HepG2 (cell line): Measurements from ENCODE around the gene CD96. TPM values are rescaled to one million over a fixed set of nuclear protein-coding genes. Genes with fewer than 3 reads are reported as not detected.

Source experiments
- ATAC-seq: fragments of 200-7000 bp; cut with Tn5 transposase; 3 replicates; pipeline ENCODE4 v1.9.1; 2020; ENCODE audit warnings: mild to moderate bottlenecking, moderate library complexity
- BruUV-seq: library from RNA; stranded (reverse); fragments of 400-500 nt; replicated peaks from 2 replicates; lab custom pipeline; 2021; lab: Mats Ljungman, UMichigan
- CTCF ChIA-PET: fragments of 300-600 bp; formaldehyde crosslinking; extraction: SDS; loops from one replicate; lab custom pipeline; 2021; ENCODE audit warnings: low total read pairs, inconsistent platforms, low intra/inter-chr PET ratio; lab: Yijun Ruan, JAX
- POLR2A ChIA-PET: fragments of 350-600 bp; sonication (Branson Sonifier 250); formaldehyde crosslinking; loops from one replicate; lab custom pipeline; 2020; ENCODE audit warnings: antibody characterized with exemption, inconsistent platforms; lab: Yijun Ruan, JAX
- DNase-seq: peaks from one replicate; pipeline ENCODE4 v3.0.0-alpha.2; 2015; ENCODE audit warnings: low spot score
- FAIRE-seq: peaks from 3 replicates; lab custom pipeline; 2011; peaks lifted over from hg19 to GRCh38; lab: Jason Lieb, UNC
- H2AFZ ChIP-seq: one replicate; pipeline ENCODE4 v1.6.1; 2011; ENCODE audit warnings: low read length, inconsistent platforms
- H3K27ac ChIP-seq: fragments of 300-600 bp; 3 replicates; pipeline ENCODE4 v1.8.0; 2011; ENCODE audit warnings: mixed run types, mild to moderate bottlenecking, mixed read lengths, low read length, inconsistent platforms; ENCODE audit not compliant: insufficient read depth; ENCODE audit errors: extremely low read length
- H3K27me3 ChIP-seq, 2 experiments: fragments of 200-600 bp in 1 of 2; 2 replicates in 1 of 2; 3 replicates in 1 of 2; pipeline versions ENCODE4 v1.6.0 to v1.8.0; 2011; ENCODE audit warnings: low read length in 2 of 2, mild to moderate bottlenecking in 2 of 2, moderate library complexity in 2 of 2, inconsistent platforms in 1 of 2; ENCODE audit not compliant: insufficient read depth in 2 of 2, control insufficient read depth in 1 of 2
- H3K36me3 ChIP-seq, 2 experiments: fragments of 200-600 bp in 1 of 2; replicated peaks in 1 of 2; 2 replicates in 1 of 2; 3 replicates in 1 of 2; pipeline versions ENCODE4 v1.5.1 to v1.8.0; 2011; ENCODE audit warnings: low read length in 2 of 2, inconsistent platforms in 1 of 2; ENCODE audit not compliant: insufficient read depth in 2 of 2, control insufficient read depth in 1 of 2
- H3K4me1 ChIP-seq: 2 replicates; pipeline ENCODE4 v1.5.1; 2012; ENCODE audit warnings: low read length, inconsistent platforms; ENCODE audit not compliant: insufficient read depth
- H3K4me2 ChIP-seq: 2 replicates; pipeline ENCODE4 v1.6.0; 2011; ENCODE audit warnings: low read depth, low read length, inconsistent platforms
- H3K4me3 ChIP-seq, 3 experiments: fragments of 200-600 bp in 1 of 3; sonication (generic), shearing (Covaris generic) in 1 of 3; replicated peaks in 1 of 3; 2 replicates each; pipeline ENCODE4 v1.5.1; 2011 to 2016; ENCODE audit warnings: low read length in 3 of 3, inconsistent platforms in 2 of 3, low read depth in 2 of 3, mild to moderate bottlenecking in 2 of 3, control low read depth in 1 of 3, mixed read lengths in 1 of 3; ENCODE audit not compliant: insufficient read depth in 1 of 3
- H3K79me2 ChIP-seq: one replicate; pipeline ENCODE4 v1.6.1; 2011; ENCODE audit warnings: low read length, inconsistent platforms; ENCODE audit not compliant: insufficient read depth
- H3K9ac ChIP-seq: 2 replicates; pipeline ENCODE4 v1.6.0; 2011; ENCODE audit warnings: mild to moderate bottlenecking, low read depth, low read length, inconsistent platforms; ENCODE audit not compliant: insufficient read depth
- H3K9me3 ChIP-seq: 2 replicates; pipeline ENCODE4 v1.5.1; 2012; ENCODE audit warnings: mild to moderate bottlenecking, low read length
- H4K20me1 ChIP-seq: 2 replicates; pipeline ENCODE4 v1.6.0; 2011; ENCODE audit warnings: inconsistent platforms, mild to moderate bottlenecking, low read length, moderate library complexity; ENCODE audit not compliant: insufficient read depth
- SCMH1 ChIP-seq: sonication (generic); formaldehyde crosslinking; IDR thresholded peaks from 2 replicates; pipeline ENCODE4 v1.9.0; 2021; ENCODE audit warnings: missing genetic modification reagents, mild to moderate bottlenecking, borderline replicate concordance
- SMARCC2 ChIP-seq: fragments of 450-650 bp; IDR thresholded peaks from 2 replicates; pipeline ENCODE4 v1.6.1; 2017; ENCODE audit warnings: antibody characterized with exemption, mild to moderate bottlenecking
- SP4 ChIP-seq: sonication (generic); formaldehyde crosslinking; IDR thresholded peaks from 2 replicates; pipeline ENCODE4 v1.8.1; 2023; ENCODE audit warnings: mild to moderate bottlenecking, missing genetic modification reagents
- ZNF292 ChIP-seq: sonication (generic); formaldehyde crosslinking; IDR thresholded peaks from 2 replicates; pipeline ENCODE4 v1.8.1; 2022; ENCODE audit warnings: mild to moderate bottlenecking, low read depth, missing genetic modification reagents, borderline replicate concordance
- WGBS: methylation state at CpG from one replicate; pipeline ENCODE4 v1.1.6; 2017; ENCODE audit warnings: low lambda C conversion rate; 5-methylcytosine and 5-hydroxymethylcytosine counted together
- in situ Hi-C: cut with HindIII; loops from 2 replicates; pipeline ENCODE4 v1.10.0; 2017; ENCODE audit warnings: low pct_unique_long_range_greater_than_20kb; ENCODE audit not compliant: extremely low pct_ligation_motif_present
- intact Hi-C: fragments of 100-400 bp; cut with micrococcal nuclease; formaldehyde crosslinking; loops from one replicate; pipeline ENCODE4 v1.10.0; 2022; ENCODE audit not compliant: unreplicated experiment
- polyA plus RNA-seq, 8 experiments: library from polyadenylated mRNA; depleted of rRNA in 3 of 8; stranded (reverse) in 7 of 8; unstranded in 1 of 8; fragments of >200 nt; fragmentation: Illumina TruSeq in 4 of 8; extraction: Trizol in 4 of 8; gene quantifications; 2 replicates each; pipeline versions ENCODE4 v1.2.1 to v1.2.3, GENCODE V29; 2011 to 2016; ENCODE audit warnings: low read depth in 4 of 8, missing spikeins in 1 of 8, mixed read lengths in 1 of 8; ENCODE audit not compliant: insufficient read depth in 1 of 8
- total RNA-seq, 5 experiments: library from RNA; depleted of rRNA; stranded (reverse); fragments of >200 nt; fragmentation: Illumina TruSeq; extraction: Trizol; gene quantifications; 2 replicates each; pipeline ENCODE4 v1.2.3, GENCODE V29; 2016; ENCODE audit warnings: low read depth in 1 of 5
- TF ChIP-seq, protein P1 (sequence below): sonication (generic); formaldehyde crosslinking; IDR thresholded peaks from 2 replicates; pipeline ENCODE4 v1.5.0; 2020; ENCODE audit warnings: mild to moderate bottlenecking, missing genetic modification reagents, borderline replicate concordance

CD96 gene
- total and polyA plus RNA-seq, 2 of the 13 experiments (the other 11 are each of a cell fraction or from before 2014, with no cell fraction given), result not detected

DNA sequence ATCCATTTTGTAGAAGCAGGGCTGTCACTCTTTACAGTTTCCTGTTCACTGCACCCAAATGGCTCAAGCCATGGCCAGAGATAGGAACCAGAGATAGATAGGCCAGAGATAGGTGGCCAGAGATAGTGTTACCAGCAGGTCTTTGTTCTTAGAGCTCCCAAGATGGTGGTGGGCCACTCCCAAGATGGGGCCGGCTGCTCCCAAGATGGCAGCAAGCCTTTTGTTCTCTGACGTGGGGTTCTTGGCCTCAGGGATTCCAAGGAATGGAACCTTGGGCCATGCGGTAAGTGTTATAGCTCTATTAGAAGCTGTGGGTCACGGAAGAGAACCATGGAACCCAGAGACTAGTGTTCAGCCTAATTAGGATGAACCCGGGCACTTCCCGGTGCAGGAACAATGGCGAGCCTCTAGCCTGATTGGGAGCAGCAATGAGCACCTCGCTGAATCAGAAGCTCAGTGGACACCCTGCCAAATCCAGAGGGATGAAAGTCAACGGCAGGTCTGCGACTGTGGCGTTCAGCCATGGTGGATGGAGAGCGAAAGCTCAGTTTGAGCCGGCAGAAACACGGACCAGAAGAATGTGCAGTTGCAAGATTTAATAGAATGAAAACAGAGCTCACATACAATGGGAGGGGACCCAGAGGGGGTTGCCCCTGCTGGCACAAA is 45.0 kb upstream of the CD96 start (continued):
- TF ChIP-seq, protein P1, sequence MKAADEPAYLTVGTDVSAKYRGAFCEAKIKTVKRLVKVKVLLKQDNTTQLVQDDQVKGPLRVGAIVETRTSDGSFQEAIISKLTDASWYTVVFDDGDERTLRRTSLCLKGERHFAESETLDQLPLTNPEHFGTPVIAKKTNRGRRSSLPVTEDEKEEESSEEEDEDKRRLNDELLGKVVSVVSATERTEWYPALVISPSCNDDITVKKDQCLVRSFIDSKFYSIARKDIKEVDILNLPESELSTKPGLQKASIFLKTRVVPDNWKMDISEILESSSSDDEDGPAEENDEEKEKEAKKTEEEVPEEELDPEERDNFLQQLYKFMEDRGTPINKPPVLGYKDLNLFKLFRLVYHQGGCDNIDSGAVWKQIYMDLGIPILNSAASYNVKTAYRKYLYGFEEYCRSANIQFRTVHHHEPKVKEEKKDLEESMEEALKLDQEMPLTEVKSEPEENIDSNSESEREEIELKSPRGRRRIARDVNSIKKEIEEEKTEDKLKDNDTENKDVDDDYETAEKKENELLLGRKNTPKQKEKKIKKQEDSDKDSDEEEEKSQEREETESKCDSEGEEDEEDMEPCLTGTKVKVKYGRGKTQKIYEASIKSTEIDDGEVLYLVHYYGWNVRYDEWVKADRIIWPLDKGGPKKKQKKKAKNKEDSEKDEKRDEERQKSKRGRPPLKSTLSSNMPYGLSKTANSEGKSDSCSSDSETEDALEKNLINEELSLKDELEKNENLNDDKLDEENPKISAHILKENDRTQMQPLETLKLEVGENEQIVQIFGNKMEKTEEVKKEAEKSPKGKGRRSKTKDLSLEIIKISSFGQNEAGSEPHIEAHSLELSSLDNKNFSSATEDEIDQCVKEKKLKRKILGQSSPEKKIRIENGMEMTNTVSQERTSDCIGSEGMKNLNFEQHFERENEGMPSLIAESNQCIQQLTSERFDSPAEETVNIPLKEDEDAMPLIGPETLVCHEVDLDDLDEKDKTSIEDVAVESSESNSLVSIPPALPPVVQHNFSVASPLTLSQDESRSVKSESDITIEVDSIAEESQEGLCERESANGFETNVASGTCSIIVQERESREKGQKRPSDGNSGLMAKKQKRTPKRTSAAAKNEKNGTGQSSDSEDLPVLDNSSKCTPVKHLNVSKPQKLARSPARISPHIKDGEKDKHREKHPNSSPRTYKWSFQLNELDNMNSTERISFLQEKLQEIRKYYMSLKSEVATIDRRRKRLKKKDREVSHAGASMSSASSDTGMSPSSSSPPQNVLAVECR, result no peak

DNA sequence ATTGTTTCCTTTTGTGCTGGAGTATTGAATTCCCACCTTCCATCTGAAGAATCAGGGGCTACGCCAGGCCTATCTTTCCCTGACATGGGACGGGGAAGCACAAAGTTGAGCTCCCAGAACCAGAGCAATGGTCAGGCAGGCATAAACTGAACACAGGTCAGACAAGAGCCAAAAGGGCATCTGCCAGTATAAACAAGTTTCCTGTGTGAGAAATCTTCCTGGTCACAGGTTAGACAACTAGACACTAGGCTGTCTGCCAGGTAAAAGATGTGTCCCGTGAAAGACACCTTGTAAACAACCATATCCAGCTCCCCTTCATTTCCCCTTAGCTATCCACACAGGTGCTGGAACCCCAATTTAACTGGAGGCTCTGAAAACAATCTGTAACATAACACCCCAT is 44.0 kb upstream of the CD96 start:
- POLR2A ChIA-PET, result no interaction called here
- DNase-seq, result no peak
- in situ Hi-C loops, result no loop called here
- Histone ChIP-seq H3K27ac (no peak overlapping the region), H3K4me2 (no peak overlapping the region), H4K20me1 (no peaks in the 10 kb centered on the region), H3K4me3 (no peak overlapping the region), H3K27me3 (no peaks in the 10 kb centered on the region), H3K36me3 (no peaks in the 10 kb centered on the region), H2AFZ (peak overlapping the region; percentile 3), H3K9ac (no peak overlapping the region), H3K79me2 (no peaks in the 10 kb centered on the region), H3K4me1 (no peaks in the 10 kb centered on the region), H3K9me3 (no peaks in the 10 kb centered on the region)
- CTCF ChIA-PET, result no interaction called here
- ATAC-seq, result no peak
- no TSS peak for BruUV-seq
- intact Hi-C loops, result no loop called here
- TF ChIP-seq SCMH1 (CRISPR knock-in tag), result no peak
- no peak for TF ChIP-seq SMARCC2
- TF ChIP-seq ZNF292 (CRISPR knock-in tag), result no peak
- TF ChIP-seq SP4 (CRISPR knock-in tag), result no peak
- 10% methylated on average over 3 of the region's 3 CpGs for WGBS
- FAIRE-seq, result no peak
